ENCODE data around the gene C2orf80.
"Not testable (repeated sequence)": the region's sequence is repeated elsewhere in the genome, so short reads cannot be mapped to it uniquely, and the experiment has no call there.

Gene C2orf80

DNA sequence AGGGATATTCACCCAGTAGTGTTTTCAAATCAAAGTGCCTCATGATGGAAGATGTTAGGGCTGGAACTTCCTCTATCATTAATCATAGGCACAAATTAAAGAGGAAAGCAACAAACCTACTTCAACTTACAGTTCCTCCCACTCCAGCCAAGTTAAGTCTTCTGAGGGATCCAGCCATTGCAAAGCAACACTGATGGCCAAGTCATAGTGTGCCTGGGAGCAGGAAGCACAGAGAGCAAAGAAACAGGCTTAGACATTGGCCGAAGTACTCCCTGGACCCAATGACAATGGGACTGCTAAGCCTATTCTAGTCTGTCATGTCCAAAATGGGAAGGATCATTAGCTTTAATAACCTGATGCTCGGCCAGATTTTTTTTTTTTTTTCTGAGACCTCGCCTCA is 7.0 kb downstream of the C2orf80 start:
- no peak for DNase-seq
- intact Hi-C loops (cut with DNase I): no loop called here

- no peak for DNase-seq
- intact Hi-C loops (cut with DNase I): no loop called here
Observed at GRCh38 chr2:208179028-208179609, 10.7 kb downstream of the C2orf80 start.

DNA sequence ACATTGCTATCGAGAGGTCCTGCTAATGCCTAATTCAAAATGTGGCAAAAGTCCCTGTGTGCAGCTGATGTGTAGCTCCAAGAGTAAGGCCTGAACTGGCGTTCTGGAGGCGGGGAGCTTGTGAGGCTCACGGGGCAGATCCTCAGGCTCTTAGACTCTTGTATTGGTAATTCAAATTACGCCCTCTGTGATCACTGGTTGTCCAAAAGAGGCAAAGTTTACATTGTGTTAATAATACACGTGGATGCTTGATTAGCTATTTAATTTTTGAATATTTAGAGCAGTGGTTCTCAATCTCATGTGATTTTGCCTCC is 14.0 kb downstream of the C2orf80 start:
- intact Hi-C loops (cut with DNase I): loop anchor here (1.0 kb wide), 1 partner anchor 79 kb away; no protein-coding TSS in a partner anchor
- peak in 1 of 10 donors; percentile 14 for DNase-seq

DNA sequence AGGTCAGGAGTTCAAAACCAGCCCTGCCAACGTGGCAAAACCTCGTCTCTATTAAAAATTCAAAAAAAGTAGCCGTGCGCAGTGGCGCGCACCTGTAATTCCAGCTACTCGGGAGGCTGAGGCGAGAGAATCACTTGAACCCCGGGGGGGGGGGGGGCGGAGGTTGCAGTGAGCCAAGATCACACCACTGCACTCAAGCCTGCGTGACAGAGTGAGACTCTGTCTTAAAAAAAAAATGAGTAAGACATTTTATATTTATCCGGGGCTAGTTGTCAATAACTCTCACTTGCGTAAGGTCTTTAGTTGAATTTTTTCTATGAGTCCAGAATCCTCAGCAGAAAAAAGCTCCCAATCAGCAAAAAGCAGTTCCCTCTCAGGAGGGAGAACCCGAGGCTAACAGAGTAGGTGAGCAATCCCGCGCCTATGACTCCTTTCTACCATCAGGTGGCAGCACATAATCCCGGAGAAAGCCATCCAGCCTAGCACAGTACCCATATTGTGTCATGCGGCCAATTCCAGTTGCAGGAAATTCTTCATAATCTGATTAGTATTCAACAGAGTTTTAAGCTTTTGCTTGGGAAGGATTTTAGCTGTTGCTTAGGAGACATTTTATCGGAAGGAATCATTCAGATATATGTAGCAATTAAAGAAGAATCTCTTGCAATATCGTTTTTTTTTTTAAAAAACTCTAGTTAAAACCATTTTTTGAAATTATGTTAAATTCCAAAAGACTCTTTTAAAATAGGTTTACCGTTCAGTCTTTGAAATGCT is 14.6 kb downstream of the C2orf80 start:
- peak; percentile 62 to 96 (median 78) for DNase-seq
- intact Hi-C loops (cut with DNase I): loop anchor here (1.0 kb wide), 1 partner anchor 79 kb away; no protein-coding TSS in a partner anchor

DNA sequence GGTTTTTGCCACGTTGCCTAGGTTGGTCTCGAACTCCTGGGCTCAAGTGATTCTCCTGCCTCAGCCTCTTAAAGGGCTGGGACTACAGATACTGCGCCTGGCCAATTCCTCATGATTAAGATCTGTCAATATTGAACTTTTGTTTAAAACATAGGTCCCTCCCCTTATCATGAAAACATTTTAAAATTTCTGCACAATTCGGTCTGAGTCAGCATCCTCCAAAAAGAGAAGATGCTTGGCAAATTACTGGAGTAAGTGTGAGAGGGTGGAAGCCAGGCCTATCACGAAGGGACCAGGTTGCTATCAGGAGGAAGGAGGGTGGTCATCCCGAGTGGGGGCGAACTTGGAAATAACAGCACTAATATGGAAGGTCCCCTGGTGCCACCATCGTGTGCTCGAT is 15.7 kb downstream of the C2orf80 start:
- DNase-seq: no peak
- intact Hi-C loops (cut with DNase I): no loop called here

GRCh38 chr2:208172125-208172524 is 17.7 kb downstream of the C2orf80 start:
- intact Hi-C loops (cut with DNase I): no loop called here
- DNase-seq: no peak

- no peak for DNase-seq
- intact Hi-C loops (cut with DNase I): no loop called here
Observed at GRCh38 chr2:208164951-208165755, 24.7 kb downstream of the C2orf80 start.

GRCh38 chr2:208163489-208163888 is 26.3 kb downstream of the C2orf80 start, which contains the start of gene CRYGA:
Gene CRYGA (minus strand): TSS chr2:208163589. CDS start chr2:208163556, 33 bp downstream.
- no peak for DNase-seq
- intact Hi-C loops (cut with DNase I): no loop called here

GRCh38 chr2:208156439-208156838 is 33.4 kb downstream of the C2orf80 start:
- intact Hi-C loops (cut with DNase I): no loop called here
- no peak for DNase-seq

- intact Hi-C loops (cut with DNase I): no loop called here
- DNase-seq: no peak
Observed at GRCh38 chr2:208153156-208153555, 36.7 kb downstream of the C2orf80 start.

GRCh38 chr2:208150956-208151355 is 38.9 kb downstream of the C2orf80 start:
- DNase-seq: no peak
- intact Hi-C loops (cut with DNase I): no loop called here

GRCh38 chr2:208150094-208150493 is 39.7 kb downstream of the C2orf80 start:
- intact Hi-C loops (cut with DNase I): no loop called here
- no peak for DNase-seq

GRCh38 chr2:208148803-208149202 is 41.0 kb downstream of the C2orf80 start:
- DNase-seq: no peak
- intact Hi-C loops (cut with DNase I): no loop called here

GRCh38 chr2:208147759-208148158 is 42.1 kb downstream of the C2orf80 start:
- intact Hi-C loops (cut with DNase I): no loop called here
- no peak for DNase-seq

- intact Hi-C loops (cut with DNase I): no loop called here
- DNase-seq: no peak
Observed at GRCh38 chr2:208147008-208147407, 42.8 kb downstream of the C2orf80 start.

- intact Hi-C loops (cut with DNase I): no loop called here
Observed at GRCh38 chr2:208146006-208146405, 43.8 kb downstream of the C2orf80 start, which contains the start of gene CRYGB. Gene CRYGB (minus strand): TSS chr2:208146158. CDS start chr2:208146120, 38 bp downstream.

DNA sequence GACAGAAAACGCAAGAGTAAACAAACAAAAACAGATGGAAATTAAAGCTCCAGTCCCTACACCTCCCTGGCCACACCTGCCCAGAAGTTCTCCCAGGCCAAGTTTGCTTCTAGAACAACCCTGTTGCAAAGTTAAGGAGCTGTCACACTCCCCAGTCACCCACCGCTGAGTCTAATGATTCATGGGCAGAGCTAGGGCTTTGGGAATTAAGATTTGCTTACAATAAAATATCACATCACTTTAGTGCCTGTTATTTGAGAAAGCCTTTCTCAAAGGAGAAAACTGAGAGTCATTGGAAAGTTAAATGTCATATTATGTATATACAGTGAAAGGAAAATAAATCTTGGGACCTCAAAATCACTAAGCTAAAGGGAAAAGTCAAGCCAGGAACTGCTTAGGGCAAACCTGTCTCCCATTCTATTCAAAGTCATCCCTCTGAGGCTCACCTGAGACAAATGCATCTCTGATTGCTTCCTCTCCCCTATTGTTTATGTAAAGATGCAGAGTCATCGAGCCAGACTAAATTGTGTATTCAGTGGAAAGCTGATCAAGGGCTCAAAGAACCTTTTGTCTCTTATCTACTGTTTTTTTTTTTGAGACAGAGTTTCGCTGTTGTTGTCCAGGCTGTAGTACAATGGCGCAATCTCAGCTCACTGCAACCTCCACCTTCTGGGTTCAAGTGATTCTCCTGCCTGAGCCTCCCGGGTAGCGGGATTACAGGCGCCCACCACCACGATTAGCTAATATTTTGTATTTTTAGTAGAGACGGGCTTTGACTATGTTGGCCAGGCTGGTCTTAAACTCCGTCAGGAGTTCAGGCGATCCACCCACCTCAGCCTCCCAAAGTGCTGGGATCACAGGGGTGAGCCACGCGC is 46.7 kb downstream of the C2orf80 start:
- intact Hi-C loops (cut with DNase I): no loop called here

More at GRCh38 chr2:208146006-208146405, 43.8 kb downstream of the C2orf80 start, which contains the start of gene CRYGB:
- DNase-seq: no peak

GRCh38 chr2:208142240-208142924 is 47.4 kb downstream of the C2orf80 start:
- DNase-seq: no peak
- intact Hi-C loops (cut with DNase I): no loop called here

More for the DNA sequence above, 46.7 kb downstream of the C2orf80 start:
- no peak for DNase-seq

DNA sequence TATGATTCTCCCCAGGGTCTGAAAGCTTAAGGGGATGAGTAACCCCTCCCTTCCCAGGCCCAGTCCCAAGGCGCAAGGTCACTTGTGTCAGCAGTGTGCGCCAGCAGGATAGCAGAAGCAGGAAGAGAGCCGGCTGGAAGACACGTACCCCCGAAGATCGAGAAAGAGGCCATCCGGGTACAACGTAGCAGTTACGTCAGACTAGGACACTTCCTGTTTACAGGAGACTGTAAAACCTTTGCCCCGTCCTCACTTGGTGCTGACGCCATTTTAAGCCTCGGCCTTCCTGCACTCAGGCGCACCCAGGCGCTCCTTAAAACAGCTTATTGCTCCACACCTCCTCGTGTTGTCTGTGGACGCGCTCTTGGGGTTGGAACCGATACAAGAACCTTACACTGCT is 50.4 kb downstream of the C2orf80 start:
- intact Hi-C loops (cut with DNase I): no loop called here

GRCh38 chr2:208138334-208138733 is 51.5 kb downstream of the C2orf80 start:
- intact Hi-C loops (cut with DNase I); DNase-seq: not testable (repeated sequence)

More for the DNA sequence above, 50.4 kb downstream of the C2orf80 start:
- no peak for DNase-seq
